ENCODE results near the gene ZZZ3. TPM values are rescaled to one million over a fixed set of nuclear protein-coding genes. Genes with fewer than 3 reads are reported as not detected.

The ZZZ3 gene
- total and polyA plus RNA-seq, 2 of the 13 experiments (the other 11 are each of a cell fraction or from before 2014, with no cell fraction given) = 18.1 to 50.2 TPM

GRCh38 chr1:77673716-77674355 lies 8.6 kb downstream of the ZZZ3 start:
- whole genome bisulfite sequencing (ENCODE audit: low lambda C conversion rate) = 92% methylated on average over 1 of the region's 1 CpG
- Histone ChIP-seq H3K9me3 (ENCODE audit: low read length) (no peaks in the 10 kb centered on the region), H3K9ac (ENCODE audit: insufficient read depth, low read depth, low read length) (no peak overlapping the region), H3K27me3 (ENCODE audit: control insufficient read depth in 1 of 2, insufficient read depth in 2 of 2, low read length in 2 of 2) (no peaks in the 10 kb centered on the region), H3K36me3 (replicated peaks in 1 of 2; ENCODE audit: control insufficient read depth in 1 of 2, insufficient read depth in 2 of 2, low read length in 2 of 2) (peaks cover 0 to 5% of the 10 kb centered on the region in 2 experiments; a peak in 1 of 5 replicates), H3K4me1 (ENCODE audit: insufficient read depth, low read length) (peaks cover 52% of the 10 kb centered on the region), H2AFZ (ENCODE audit: low read length) (no peak overlapping the region), H3K27ac (ENCODE audit: extremely low read length, insufficient read depth, low read length) (no peak overlapping the region), H3K4me3 (replicated peaks in 1 of 3; ENCODE audit: insufficient read depth in 1 of 3, low read depth in 2 of 3, low read length in 3 of 3) (no peak overlapping the region), H4K20me1 (ENCODE audit: insufficient read depth, low read length) (peaks cover 32% of the 10 kb centered on the region), H3K79me2 (ENCODE audit: insufficient read depth, low read length) (peaks cover 98% of the 10 kb centered on the region), H3K4me2 (ENCODE audit: low read depth, low read length) (no peak overlapping the region)
- ATAC-seq (no peak), DNase-seq (ENCODE audit: low spot score) (no peak), FAIRE-seq (no peak)
- BruUV-seq (replicated peaks) = no TSS peak
- no peak for TF ChIP-seq GFI1 (CRISPR knock-in tag; IDR thresholded peaks at IDR 0.05; ENCODE audit: borderline replicate concordance)
- no peak for TF ChIP-seq NR2C2 (CRISPR knock-in tag; IDR thresholded peaks at IDR 0.05; ENCODE audit: borderline replicate concordance)
- TF ChIP-seq, protein P1, sequence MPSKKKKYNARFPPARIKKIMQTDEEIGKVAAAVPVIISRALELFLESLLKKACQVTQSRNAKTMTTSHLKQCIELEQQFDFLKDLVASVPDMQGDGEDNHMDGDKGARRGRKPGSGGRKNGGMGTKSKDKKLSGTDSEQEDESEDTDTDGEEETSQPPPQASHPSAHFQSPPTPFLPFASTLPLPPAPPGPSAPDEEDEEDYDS (CRISPR knock-in tag; IDR thresholded peaks at IDR 0.05) = no peak
- no peak for TF ChIP-seq ZBTB3 (CRISPR knock-in tag; IDR thresholded peaks at IDR 0.05; ENCODE audit: borderline replicate concordance, low read depth)
- TF ChIP-seq CEBPG (CRISPR knock-in tag; IDR thresholded peaks at IDR 0.05) = no peak
- no peak for TF ChIP-seq ZNF160 (CRISPR knock-in tag; IDR thresholded peaks at IDR 0.05)
- TF ChIP-seq KAT8 (CRISPR knock-in tag; IDR thresholded peaks at IDR 0.05) = no peak
- no peak for TF ChIP-seq KDM6A (CRISPR knock-in tag; IDR thresholded peaks at IDR 0.05; ENCODE audit: low read depth)
- no peak for TF ChIP-seq ZNF280D (CRISPR knock-in tag; IDR thresholded peaks at IDR 0.05)
- TF ChIP-seq MNT (IDR thresholded peaks at IDR 0.05) = no peak
- no peak for TF ChIP-seq KIAA2018 (CRISPR knock-in tag; IDR thresholded peaks at IDR 0.05; ENCODE audit: borderline replicate concordance)
- intact Hi-C loops (cut with micrococcal nuclease; ENCODE audit: unreplicated experiment) (no loop called here), in situ Hi-C loops (cut with HindIII; ENCODE audit: extremely low pct_ligation_motif_present, low pct_unique_long_range_greater_than_20kb) (no loop called here)
- POLR2A ChIA-PET = no interaction called here
- CTCF ChIA-PET (ENCODE audit: low intra/inter-chr PET ratio, low total read pairs) = no interaction called here

Data from HepG2 (cell line).